Raji (cell line): ENCODE measurements around the gene PANK2.

Experiments used
- POLR2A ChIP-seq: IDR thresholded peaks from 2 replicates; pipeline ENCODE4 v1.6.1; 2011; ENCODE audit warnings: low read depth, low read length, control low read depth; ENCODE audit not compliant: insufficient read depth

Gene PANK2

DNA sequence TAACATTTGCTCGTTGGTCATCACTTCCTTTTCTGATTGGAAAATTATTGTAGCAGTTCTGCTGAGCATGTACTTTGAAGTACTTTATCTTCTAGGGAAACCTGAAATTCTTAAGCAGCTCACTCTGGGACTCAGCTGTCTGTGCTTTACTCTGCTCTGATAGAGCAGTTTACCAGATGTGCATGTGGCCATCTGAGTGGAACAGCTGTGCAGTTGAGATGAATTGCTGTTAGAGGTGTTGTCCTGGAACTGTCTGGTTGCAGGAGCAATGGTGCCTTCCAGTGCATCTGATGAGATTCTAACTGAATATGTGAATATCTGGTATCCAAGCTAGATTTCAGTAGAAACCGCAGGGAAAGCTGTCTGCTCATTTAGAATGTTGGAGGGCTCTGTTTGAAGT is 27.2 kb downstream of the PANK2 start:
- TF ChIP-seq POLR2A, result no peak

DNA sequence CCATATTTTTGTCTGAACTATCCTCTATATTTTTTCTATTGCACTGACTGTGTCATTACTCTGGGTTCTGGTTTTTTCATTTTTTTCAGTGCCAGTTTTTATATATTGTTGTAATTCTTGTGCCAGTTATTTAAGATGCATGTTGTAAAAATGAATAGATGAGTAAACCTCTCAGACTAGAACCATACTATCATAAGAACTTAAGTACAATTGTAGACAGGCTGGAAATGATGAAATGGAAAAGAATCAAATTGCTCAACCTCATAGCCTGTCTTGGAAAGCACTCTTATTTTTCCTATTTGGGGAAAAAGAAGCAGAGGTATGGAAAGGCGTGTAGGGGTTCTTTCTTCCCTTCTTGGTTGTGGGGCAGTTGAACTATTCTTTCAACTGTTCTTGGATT is 30.2 kb downstream of the PANK2 start:
- TF ChIP-seq POLR2A, result no peak

DNA sequence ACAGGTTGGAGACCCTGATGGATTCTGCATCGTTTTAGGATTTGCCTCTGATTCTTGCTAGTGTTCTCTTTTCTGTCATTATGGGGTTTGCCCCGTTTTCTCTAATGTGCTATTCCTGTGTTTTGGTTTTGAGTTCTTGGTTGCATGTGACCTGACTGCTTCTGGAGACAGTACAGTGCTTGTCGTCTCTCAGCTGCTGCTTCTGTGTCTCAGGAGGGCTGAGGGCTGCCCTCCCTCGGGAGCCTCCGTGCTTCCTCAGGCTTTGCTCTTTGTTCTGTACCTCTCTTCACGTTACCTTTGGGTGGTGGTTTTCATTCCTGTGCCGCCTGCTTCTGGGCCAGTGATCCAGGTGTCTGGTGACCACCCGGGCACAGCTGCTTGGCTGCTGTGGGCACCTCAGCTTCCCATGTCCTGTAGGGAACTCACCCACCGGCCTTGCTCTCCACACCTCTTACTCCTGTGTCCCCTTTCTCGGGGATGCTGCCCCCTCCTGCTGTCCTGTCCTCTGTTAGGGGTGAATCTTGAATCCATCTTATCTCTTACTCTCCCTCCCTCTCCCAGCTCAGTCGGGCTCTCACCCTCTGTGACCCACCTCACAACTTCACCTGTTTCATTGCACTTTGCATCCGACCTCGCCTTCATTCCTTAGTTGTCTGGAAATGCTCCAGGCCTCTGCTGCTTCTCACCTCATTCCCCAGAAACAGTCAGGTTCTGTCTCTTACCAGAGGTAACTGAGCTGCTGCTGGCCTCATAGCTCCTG is 33.2 kb downstream of the PANK2 start:
- no peak for TF ChIP-seq POLR2A

DNA sequence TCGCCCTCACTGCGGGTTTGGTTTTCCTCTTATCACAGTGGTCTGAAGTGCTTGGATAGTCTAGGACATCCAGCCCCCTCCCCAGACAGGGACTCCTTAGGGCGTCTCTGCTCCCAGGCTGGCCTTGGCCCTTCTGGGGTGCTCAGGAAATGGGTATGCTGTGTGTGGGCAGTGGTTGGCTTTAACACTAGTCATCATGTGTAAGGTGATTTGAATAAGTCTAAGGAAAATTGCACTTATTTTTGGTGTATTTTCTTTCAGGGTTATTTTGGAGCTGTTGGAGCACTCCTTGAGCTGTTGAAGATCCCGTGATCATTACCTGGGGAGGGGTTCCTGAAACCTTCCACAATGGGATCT is 33.8 kb downstream of the PANK2 start:
- TF ChIP-seq POLR2A, result no peak

DNA sequence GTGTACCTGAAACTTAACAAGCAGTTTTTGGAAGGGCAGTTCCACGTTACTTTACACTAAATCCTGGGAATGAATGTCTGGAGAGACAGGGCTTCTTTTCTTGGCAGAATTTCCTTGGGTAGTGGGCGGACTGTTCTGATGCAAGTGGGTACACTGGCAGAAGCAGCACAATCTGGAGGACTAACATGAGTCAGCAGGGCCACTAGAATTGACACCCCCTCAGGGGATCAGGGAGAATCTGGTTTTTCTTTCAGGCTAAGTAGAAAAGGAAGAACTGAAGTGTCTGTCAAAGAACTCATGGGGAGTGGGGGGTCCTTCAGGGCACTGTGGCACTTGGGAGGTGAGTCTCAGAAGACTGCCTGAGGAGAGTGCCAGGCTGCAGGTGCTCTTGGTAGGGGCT is 34.6 kb downstream of the PANK2 start:
- no peak for TF ChIP-seq POLR2A

DNA sequence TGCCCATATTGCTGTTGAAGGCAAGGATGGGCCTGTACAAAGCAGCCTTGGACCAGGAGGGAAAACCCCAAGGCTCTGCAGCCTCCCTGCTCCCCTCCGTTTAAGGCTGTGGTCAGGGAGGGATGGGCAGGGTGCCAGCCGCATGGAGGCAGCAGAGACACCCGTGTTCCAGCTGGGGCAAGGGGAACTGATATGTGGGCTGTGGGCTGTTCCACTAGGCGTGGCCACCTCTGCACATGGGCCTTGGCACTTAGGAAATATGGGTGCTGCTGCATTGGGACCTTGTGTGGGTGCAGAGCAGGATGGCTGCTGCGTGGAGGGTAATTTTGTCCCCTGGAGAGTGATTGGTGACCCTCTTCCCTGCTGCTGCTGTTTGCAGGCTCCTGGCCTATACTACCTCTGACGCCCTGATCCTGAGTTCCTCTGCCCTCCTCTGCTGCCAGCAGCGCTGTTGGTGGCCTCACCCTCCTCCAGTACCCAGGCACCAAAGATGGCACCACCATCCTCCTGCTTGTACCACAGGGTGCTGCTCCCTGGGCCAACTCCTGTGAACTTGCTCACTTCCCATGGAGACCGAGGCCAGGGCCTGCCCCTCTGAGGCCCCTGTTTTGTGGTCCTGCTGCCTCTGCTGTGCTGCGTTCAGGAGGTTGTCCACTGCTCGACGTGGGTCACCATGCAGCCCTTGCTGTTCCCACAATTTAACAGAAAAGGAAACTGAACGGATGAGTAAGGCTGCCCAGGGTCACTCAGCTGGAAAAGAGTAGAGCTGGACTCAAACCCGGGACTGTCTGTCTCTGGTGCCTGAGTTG is 35.3 kb downstream of the PANK2 start:
- no peak for TF ChIP-seq POLR2A

DNA sequence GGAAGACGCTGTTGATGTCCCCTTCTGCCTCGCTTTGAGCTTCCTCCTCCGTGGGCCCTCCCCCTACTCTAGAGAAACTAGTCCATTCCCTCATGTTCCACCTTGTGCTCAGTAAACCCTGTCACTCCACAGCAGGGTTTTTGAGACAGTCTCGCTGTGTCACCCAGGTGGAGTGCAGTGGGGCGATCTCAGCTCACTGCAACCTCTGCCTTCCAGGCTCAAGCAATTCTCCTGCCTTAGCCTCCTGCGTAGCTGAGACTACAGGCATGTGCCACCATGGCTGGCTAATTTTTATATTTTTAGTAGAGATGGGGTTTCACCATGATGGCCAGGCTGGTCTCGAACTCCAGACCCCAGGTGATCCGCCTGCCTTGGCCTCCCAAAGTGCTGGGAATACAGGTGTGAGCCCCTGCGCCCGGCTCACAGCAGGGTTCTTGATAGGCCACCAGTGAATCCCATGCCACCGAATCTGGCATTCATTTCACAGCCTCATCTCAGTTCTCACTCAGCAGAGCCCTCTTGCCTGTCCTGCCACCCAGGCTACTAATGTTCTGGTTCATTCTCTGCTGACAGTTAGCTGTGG is 36.0 kb downstream of the PANK2 start:
- no peak for TF ChIP-seq POLR2A

DNA sequence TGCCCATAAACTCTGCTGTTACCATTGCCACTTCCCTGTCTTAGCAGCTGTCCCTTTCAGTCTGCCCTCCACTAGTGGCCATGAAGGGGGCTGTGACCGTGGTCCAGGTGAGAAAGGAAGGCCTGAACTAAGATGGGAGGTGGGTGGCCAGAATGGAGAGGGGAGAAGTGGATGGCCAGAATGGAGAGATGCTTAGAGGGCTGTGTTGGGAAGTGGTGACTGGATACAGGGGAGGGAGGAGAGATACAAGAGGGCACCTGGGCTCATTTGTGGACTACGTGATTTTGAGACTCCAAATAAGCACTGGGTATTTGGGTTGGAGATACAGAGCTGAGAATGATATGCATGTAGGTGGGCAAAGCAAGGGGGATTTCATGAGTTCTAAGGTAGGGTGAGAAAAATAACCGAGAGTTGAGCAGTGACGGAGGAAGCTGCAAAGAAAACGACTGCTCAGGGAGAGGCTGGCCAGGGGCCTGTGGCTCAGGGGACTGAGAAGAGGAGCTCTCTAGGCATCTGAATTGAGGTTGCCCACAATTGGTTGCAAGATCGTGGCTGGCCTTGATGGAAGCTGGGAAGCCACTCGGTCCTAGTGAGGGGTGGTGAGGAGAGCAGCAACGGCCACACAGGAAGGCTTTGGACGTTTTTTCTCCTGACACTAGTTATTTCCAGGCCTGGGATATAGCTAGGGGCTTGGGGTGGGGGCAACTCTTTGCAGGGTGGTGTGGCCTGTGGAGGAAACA is 36.9 kb downstream of the PANK2 start:
- no peak for TF ChIP-seq POLR2A

DNA sequence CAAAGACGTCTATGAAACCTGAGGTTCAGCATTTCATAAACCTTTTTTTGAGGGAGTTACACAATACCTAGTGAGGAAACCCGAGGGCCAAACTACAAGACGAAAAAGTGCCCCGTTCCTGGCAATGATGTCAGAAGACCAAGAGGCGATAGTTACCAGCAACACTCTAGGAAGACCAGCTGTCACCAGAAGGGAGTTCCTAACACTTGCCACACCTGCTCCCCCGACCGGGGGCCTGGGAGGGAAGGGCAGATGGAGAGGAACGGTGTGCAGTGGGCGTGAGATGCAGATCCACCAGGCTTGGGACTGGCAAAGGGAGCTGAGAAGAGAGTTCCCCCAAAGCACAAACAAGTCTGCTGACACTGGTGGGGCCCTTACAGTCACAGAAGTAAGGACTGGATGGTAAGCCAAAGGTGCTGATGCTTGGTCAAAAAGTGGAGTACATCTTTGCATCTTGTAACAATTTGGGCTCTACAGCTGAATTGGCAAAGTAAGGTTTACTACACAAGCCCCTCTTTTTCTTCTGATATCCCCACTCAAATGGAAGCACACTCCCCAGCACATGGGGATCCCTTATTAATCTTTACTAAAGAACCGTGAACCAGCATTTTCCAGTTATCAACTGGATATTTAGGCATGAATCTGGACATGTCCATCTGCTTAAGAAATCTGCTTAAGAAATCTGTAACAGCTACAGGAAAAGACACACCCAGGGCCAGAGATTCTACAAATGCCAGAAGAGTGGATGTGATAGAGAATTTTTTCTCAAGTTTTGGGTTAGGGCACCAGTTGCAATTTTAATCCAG is 38.5 kb downstream of the PANK2 start:
- no peak for TF ChIP-seq POLR2A

DNA sequence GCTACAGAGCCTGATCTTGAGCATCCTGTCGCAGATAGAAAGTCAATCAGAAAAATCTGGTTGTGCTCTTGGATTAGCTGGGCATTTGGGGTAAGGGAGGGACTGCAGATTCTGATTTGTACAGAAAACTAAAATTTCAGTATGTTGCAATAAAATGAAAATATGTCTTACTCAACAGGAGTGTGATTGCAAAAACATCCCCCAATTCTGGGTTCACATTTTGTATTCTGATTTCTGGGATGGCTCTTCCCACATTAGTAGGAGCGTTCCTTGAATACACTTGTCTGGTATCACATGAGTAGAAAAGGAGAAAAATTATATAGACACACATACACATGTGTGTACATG is 40.5 kb downstream of the PANK2 start:
- no peak for TF ChIP-seq POLR2A

DNA sequence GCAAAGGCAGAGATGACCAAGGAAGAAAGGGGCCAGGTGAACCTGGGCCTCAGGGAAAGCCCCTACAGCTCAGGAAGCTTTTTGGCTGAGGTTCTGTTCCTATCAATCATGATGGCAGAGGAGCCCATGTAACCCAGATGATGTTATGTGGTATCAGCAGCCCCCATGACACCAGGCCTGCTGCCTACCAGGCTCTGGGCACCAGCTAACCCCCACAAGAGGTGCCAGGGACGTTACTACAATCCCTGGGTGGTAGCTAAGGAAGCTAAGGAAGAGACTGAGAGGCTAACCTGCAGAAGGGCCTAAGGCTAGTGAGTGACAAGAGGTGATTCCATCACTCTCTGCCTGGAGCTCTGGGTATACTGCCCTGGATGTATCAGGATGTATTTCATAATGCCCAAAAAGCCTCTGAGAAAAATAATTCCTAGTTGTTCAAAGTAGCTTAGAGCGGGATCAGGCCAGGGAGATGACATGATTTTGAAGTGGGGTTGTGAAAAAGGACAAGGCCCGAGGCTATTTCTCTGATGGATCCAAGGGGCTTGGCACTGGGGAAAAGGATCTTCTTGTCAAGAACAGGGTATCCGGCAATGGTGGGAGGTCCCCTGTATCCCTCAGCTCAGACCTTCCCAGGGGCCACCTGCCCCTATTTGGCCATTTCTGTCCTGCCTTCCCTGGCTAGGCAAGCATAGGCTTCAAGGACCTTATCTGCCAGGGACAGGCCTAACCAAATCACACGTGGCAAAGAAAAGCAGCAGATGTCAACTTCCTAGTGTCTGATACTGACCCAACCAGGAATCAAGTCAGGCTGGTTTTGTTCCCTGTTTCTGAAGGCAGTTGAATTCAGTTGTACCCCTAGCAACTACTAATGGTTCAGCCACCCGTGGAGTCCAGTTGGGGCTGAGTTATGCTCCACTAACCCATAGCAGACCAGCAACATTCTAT is 41.3 kb downstream of the PANK2 start:
- TF ChIP-seq POLR2A, result no peak

DNA sequence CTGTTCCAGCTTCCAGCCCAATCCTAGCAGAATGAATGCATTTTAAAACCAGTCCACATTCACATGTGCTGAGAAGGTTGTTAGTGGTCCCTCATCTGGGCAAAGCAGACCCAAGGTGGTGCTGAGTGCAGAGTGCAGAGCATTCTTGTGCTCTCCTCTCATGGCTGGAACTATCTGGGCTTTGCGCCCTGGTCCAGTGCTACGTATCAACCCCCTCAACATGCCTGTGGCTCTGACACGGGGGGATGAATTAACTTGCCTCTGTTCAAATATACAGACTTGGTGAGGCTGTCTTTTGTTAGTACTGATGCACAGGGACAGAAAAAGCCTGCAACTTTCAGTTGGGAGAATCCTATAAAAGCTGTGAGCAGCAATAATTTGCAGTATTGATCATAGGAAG is 42.5 kb downstream of the PANK2 start:
- no peak for TF ChIP-seq POLR2A

DNA sequence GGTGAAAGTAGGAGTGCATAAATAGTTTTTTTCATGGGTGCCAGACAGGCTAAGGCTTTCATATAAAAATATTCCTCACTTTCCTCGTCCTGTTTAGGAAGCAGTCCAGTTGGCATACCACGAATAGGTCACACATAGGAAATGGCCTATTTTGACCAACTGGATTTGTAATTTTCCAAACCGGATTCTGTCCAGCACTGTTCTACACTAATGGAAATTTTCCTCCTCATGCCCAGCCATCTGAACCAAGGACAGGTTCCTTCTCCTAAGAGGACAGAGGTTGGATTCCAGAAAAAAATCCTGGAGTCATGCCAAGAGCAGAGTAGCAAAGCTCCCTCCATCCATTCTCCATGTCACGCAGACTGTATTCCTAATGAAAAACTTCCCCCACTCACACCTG is 43.1 kb downstream of the PANK2 start:
- no peak for TF ChIP-seq POLR2A

DNA sequence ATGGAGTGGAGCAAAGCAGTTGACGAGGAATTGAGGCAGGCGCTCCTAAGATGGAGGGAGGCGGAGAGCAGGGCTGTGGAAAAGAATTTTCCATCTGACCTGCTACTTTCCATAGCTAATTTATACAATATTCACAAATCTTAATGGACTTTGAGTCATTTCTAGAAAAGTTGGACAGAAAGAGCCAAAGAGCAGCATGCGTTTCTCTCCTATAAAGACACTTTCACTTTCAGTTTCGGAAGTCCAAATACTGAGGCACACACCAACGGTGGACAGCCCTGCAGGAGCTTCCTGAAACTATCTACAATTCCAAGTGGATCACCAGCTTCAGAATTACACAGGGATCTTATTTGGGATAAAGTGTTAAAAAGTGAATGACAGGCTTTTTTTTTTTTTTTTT is 43.5 kb downstream of the PANK2 start:
- TF ChIP-seq POLR2A, result no peak

DNA sequence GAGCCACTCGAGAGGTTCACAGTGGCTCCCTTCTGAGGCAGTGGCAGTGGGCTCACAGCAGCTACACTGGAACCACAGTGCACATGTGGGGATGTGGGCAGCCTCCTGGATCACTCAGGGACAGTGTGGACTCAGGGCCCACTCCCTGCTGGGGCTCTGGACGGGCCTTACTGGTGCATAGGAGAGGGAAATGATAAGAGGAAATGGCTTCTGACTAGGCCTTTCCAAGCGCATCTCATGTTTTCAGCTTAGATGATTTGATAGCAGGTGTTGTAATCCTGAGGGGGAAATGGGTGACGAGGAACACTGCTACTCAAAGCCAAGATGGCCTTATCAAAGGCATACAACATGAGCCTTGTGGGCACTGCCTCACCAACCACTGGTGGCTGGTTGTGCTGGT is 44.0 kb downstream of the PANK2 start:
- no peak for TF ChIP-seq POLR2A
